MCF 10A (cell line): ENCODE data around the gene MIPOL1. TPM values are rescaled to one million over a fixed set of nuclear protein-coding genes. Genes with fewer than 3 reads are reported as not detected.
"Not testable (repeated sequence)": the region's sequence is repeated elsewhere in the genome, so short reads cannot be mapped to it uniquely, and the experiment has no call there.

Experiments
- BruUV-seq: library from RNA; stranded (reverse); fragments of 400-500 nt; replicated peaks from 2 replicates; lab custom pipeline; 2021; lab: Mats Ljungman, UMichigan
- CTCF ChIA-PET: fragments of 300-600 bp; sonication (Branson Sonifier 250); formaldehyde crosslinking; extraction: SDS; loops from one replicate; lab custom pipeline; 2021; ENCODE audit warnings: antibody characterized with exemption, inconsistent platforms; lab: Yijun Ruan, JAX
- POLR2A ChIA-PET: fragments of 300-600, 350-650 bp; sonication (Branson Sonifier 250); formaldehyde crosslinking; extraction: SDS; loops from one replicate; lab custom pipeline; 2020; ENCODE audit warnings: antibody characterized with exemption, inconsistent platforms; lab: Yijun Ruan, JAX
- DNase-seq: peaks from one replicate; pipeline ENCODE4 v3.0.0-alpha.2; 2018; ENCODE audit not compliant: unreplicated experiment
- H3K27ac Mint-ChIP-seq: one replicate; pipeline ENCODE4 v1.8.0; 2022; ENCODE audit warnings: mild to moderate bottlenecking, low read depth, mixed read lengths; ENCODE audit not compliant: unreplicated experiment
- H3K27me3 Mint-ChIP-seq: one replicate; pipeline ENCODE4 v1.8.0; 2022; ENCODE audit warnings: mixed read lengths; ENCODE audit not compliant: insufficient read depth, unreplicated experiment
- H3K36me3 Mint-ChIP-seq: one replicate; pipeline ENCODE4 v1.8.0; 2022; ENCODE audit warnings: mild to moderate bottlenecking, moderate library complexity, mixed read lengths; ENCODE audit not compliant: insufficient read depth, unreplicated experiment
- H3K4me1 Mint-ChIP-seq: one replicate; pipeline ENCODE4 v1.8.0; 2022; ENCODE audit warnings: mixed read lengths; ENCODE audit not compliant: insufficient read depth, unreplicated experiment
- H3K4me3 Mint-ChIP-seq: one replicate; pipeline ENCODE4 v1.8.0; 2022; ENCODE audit warnings: mild to moderate bottlenecking, moderate library complexity, mixed read lengths; ENCODE audit not compliant: unreplicated experiment
- H3K9me3 Mint-ChIP-seq: one replicate; pipeline ENCODE4 v1.8.0; 2022; ENCODE audit warnings: mixed read lengths; ENCODE audit not compliant: unreplicated experiment
- CTCF ChIP-seq: fragments of 200-600 bp; IDR thresholded peaks from one replicate; pipeline ENCODE4 v1.8.0; 2022; ENCODE audit warnings: antibody characterized with exemption, mild to moderate bottlenecking; ENCODE audit not compliant: unreplicated experiment
- intact Hi-C: fragments of 100-400 bp; cut with micrococcal nuclease; formaldehyde crosslinking; loops from 2 replicates; pipeline ENCODE4 v1.14.1; 2022
- total RNA-seq: library from RNA; stranded (reverse); gene quantifications from 2 replicates; pipeline ENCODE4 v1.2.3, GENCODE V29; 2022

MIPOL1 gene
- total RNA-seq, 1 experiment from 2014 or later, result 16.3 TPM

GRCh38 chr14:37452323-37452722 is 254.6 kb downstream of the MIPOL1 start:
- BruUV-seq, result no TSS peak
- Mint-ChIP-seq H3K4me1 (no peaks in the 10 kb centered on the region), H3K36me3 (no peaks in the 10 kb centered on the region), H3K9me3 (no peaks in the 10 kb centered on the region), H3K27ac (no peak overlapping the region), H3K4me3 (no peak overlapping the region), H3K27me3 (no peaks in the 10 kb centered on the region)
- no peak for DNase-seq
- CTCF ChIA-PET, result no interaction called here
- POLR2A ChIA-PET, result no interaction called here
- intact Hi-C loops, result no loop called here
- no peak for TF ChIP-seq CTCF

- Mint-ChIP-seq H3K9me3 (peaks cover 3% of the 10 kb centered on the region), H3K4me1 (no peaks in the 10 kb centered on the region), H3K27me3 (no peaks in the 10 kb centered on the region), H3K27ac (no peak overlapping the region), H3K4me3 (no peak overlapping the region), H3K36me3 (no peaks in the 10 kb centered on the region)
- no TSS peak for BruUV-seq
- POLR2A ChIA-PET, result no interaction called here
- TF ChIP-seq CTCF, result no peak
- intact Hi-C loops, result no loop called here
- CTCF ChIA-PET, result interaction anchor here (0.8 to 1.2 kb wide), 3 partner anchors 116 to 207 kb away, joined by 3 read pairs; no protein-coding TSS in a partner anchor
- no peak for DNase-seq
These were observed 256.2 kb downstream of the MIPOL1 start for GRCh38 chr14:37453985-37454384.

DNA sequence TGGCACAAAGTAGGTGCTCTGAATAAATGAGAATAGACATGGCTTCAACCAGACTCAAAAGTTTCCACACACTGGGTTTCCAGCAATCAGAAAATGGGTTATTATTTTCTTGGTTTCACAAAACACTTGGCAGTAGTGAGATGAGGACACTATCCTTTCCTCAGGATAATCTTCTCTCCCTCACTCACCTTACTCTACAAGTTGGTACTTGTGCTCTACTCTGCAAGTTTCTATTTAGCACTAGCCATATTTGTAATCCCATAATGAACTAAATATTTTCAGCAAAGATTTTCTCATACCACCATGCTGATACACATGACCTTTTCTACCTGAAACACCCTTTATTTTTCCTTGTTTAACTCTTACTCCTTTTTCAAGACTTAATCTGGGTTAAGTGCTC is 259.6 kb downstream of the MIPOL1 start:
- DNase-seq, result no peak
- CTCF ChIA-PET, result interaction anchor here (1.0 kb wide), 1 partner anchor 137 kb away, joined by 3 read pairs; no protein-coding TSS in a partner anchor
- BruUV-seq, result no TSS peak

GRCh38 chr14:37462426-37462825 is 264.7 kb downstream of the MIPOL1 start:
- H3K4me3 Mint-ChIP-seq, DNase-seq, POLR2A ChIA-PET, H3K27ac Mint-ChIP-seq, intact Hi-C loops, CTCF ChIA-PET, H3K36me3 Mint-ChIP-seq, H3K27me3 Mint-ChIP-seq, BruUV-seq, H3K4me1 Mint-ChIP-seq: not testable (repeated sequence)
- peaks cover 15% of the 10 kb centered on the region for H3K9me3 Mint-ChIP-seq

More for the DNA sequence above, 259.6 kb downstream of the MIPOL1 start:
- H3K4me3 Mint-ChIP-seq, result no peak overlapping the region
- no peaks in the 10 kb centered on the region for H3K4me1 Mint-ChIP-seq
- H3K27ac Mint-ChIP-seq, result no peak overlapping the region
- POLR2A ChIA-PET, result no interaction called here
- no peaks in the 10 kb centered on the region for H3K27me3 Mint-ChIP-seq
- intact Hi-C loops, result no loop called here
- no peak for TF ChIP-seq CTCF
- H3K36me3 Mint-ChIP-seq, result no peaks in the 10 kb centered on the region
- peaks cover 7% of the 10 kb centered on the region for H3K9me3 Mint-ChIP-seq
